ENCODE results near the gene SYT5. TPM values are rescaled to one million over a fixed set of nuclear protein-coding genes. Genes with fewer than 3 reads are reported as not detected.

Gene SYT5
- total RNA-seq, 1 donor from 2014 or later = not detected

- ATAC-seq = no peak
These were observed 34.9 kb downstream of the SYT5 start for GRCh38 chr19:55145232-55145631.

GRCh38 chr19:55141696-55142095 lies 38.4 kb downstream of the SYT5 start:
- no peak for ATAC-seq

GRCh38 chr19:55137915-55138314 lies 42.2 kb downstream of the SYT5 start:
- no peak for ATAC-seq

DNA sequence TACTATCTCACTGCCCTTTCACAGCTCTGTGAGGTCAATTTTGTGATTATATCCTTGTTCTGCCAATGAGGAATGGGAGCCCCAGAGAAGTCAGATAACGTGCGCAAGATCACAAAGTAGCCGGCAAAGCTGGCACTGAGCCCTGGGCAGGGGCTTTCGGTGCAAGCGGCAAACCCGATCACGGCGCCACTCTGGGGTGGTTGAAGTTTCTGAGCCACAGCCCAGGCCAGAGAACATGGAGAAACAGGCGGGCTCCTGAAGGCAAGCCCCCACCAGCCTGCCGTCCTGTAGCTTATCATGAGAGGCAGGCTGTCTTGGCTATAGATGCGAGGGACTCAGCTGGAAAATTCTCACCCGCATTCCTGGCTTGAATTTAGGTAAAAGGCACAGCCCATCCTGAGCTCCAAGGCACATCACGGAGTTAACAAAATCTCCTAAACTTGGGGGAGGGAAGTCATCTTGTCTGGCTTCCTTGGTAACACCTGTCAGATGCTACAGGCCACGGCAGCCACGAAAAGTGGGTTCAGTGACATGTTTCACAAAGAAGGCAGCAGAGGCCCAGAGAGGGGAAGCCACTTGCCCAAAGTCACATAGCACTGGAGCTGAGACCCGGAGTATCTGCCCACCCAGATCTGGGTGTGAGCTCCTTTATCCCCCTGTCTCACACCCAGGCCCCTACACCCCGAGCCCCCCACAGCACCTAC lies 43.5 kb downstream of the SYT5 start:
- no peak for ATAC-seq

DNA sequence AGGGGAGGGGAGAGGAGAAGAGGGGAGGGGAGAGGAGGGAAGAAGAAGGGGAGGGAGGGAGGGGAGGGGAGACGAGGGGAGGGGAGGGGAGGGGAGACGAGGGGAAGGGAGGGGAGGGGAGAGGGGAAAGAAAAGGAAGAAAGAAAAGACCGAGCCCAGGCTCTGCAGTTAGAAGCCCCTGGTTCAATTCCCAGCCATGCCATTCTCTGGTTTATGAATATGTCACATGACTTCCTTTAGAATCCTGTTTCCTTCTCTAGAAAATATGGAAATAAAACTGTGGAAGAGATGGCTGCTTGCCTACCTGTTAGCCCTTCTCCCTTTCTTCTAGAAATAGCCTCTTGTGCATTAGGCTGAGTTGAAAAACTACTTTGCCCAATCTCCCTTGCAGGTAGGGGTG lies 45.4 kb downstream of the SYT5 start:
- ATAC-seq = no peak

DNA sequence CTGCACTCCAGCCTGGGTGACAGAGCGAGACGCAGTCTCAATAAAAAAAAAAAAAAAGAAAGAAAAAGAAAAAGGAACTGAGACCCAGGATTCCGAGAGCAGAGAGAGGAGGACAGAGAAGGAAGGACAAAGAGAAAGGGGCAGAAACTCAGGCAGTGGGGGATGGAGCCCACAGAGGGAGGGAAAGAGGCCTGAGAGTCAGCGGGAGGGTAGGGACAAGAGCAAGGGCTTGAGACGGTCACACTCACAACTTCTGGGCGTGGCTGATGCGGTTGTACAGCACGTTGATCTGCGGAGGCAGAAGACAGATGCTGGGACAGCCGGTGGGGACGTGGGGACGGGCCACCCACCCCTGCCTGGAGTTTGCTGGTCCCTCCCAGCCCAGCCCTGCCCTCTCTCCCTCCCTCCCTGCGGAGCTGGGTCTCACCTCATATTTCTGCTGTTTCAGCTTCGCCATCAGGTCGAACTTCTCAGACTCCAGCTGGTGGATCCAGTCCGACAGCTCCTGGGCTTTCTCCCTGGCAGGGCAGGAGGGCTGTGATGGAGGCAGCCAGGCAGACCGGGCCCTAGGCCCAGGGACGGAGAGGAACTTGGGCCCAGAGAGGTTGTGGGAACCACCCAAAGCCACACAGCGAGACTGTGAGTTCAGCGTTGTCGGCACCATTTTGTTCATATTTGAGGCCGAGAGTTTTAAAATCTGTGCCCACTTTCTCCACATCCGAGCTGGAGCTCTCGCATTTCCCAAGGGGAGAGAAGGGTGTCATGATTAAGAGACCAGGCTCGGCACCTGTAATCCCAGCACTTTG lies 46.2 kb downstream of the SYT5 start:
- ATAC-seq = peak; percentile 28

DNA sequence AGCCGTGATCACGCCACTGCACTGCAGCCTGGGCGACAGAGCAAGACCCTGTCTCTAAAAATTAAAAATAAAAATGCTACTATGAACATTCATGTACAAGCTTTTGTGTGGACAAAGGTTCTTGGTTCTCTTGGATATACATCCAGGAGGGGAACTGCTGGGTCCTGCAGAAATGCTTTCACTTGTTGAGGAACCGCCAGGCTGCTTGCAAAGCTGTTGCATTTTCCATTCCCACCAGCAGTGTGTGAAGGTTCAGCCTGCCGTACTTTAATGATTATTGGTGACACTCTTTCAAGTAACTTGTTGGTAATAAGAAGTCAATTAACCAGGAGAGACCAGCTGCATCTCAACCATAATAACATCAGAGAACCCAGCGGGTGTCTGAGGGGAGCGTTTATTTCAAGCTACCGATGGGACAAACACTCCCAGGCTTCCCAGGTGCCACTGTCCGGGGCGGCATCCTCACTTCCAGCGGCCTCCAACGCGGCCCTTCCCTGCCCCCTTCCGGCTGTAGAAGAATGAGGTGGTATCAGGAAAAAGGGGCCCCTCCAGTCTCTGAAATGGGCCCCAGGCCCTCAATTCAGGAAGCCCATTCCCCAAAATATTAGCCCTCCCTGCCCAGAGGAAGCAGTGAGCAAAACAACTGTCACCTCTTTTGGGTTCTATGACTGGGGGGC lies 47.5 kb downstream of the SYT5 start:
- no peak for ATAC-seq

DNA sequence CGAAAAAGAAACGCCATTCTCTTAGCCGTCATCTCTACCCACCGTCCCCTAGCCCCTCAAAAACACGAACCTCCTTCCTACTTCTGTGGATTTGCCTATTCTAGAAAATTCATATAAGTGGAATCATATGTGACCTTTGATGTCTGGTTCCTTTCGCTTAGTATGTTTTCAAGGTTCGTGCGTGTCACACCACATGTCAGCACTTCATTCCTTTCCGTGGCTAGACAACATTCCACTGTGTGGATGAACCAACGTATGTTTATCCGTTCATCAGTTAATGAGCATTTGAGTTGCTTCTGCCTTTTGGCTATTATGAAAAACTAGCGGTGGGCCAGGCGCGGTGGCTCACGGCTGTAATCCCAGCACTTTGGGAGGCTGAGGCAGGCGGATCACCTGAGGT lies 48.7 kb downstream of the SYT5 start:
- ATAC-seq = no peak

Other genes with a start within 250 kb of the SYT5 start
- not detected for gene NLRP7, start 232.8 kb downstream of the SYT5 start, total RNA-seq
- gene NLRP2, start 213.9 kb downstream of the SYT5 start, total RNA-seq = 71.6 TPM
- gene GP6, start 142.0 kb downstream of the SYT5 start, total RNA-seq = 0.40 TPM
- 33.7 TPM for gene RDH13, start 117.1 kb downstream of the SYT5 start, total RNA-seq
- 199 TPM for gene EPS8L1, start 104.4 kb downstream of the SYT5 start, total RNA-seq
- gene PPP1R12C, start 62.7 kb downstream of the SYT5 start, total RNA-seq = 33.3 TPM
- gene TNNT1, start 31.1 kb downstream of the SYT5 start, total RNA-seq = 9.4 TPM
- gene TNNI3, start 22.6 kb downstream of the SYT5 start, total RNA-seq = not detected
- gene DNAAF3, start 13.7 kb downstream of the SYT5 start, total RNA-seq = 1.9 TPM
- 3.6 TPM for gene PTPRH, start 29.2 kb upstream of the SYT5 start, total RNA-seq
- gene TMEM86B, start 48.5 kb upstream of the SYT5 start, total RNA-seq = 1.8 TPM
- gene PPP6R1, start 78.7 kb upstream of the SYT5 start, total RNA-seq = 47.4 TPM
- 31.2 TPM for gene HSPBP1, start 99.8 kb upstream of the SYT5 start, total RNA-seq
- gene BRSK1, start 103.7 kb upstream of the SYT5 start, total RNA-seq = 0.28 TPM
- gene TMEM150B, start 145.1 kb upstream of the SYT5 start, total RNA-seq = not detected
- 4.4 TPM for gene KMT5C, start 159.6 kb upstream of the SYT5 start, total RNA-seq
- gene COX6B2, start 174.4 kb upstream of the SYT5 start, total RNA-seq = 0.56 TPM
- not detected for gene GARIN5B, start 183.0 kb upstream of the SYT5 start, total RNA-seq
- gene IL11, start 190.2 kb upstream of the SYT5 start, total RNA-seq = 0.24 TPM
- not detected for gene TMEM190, start 196.5 kb upstream of the SYT5 start, total RNA-seq
- 25.6 TPM for gene TMEM238, start 204.0 kb upstream of the SYT5 start, total RNA-seq
- 1,895 TPM for gene RPL28, start 205.6 kb upstream of the SYT5 start, total RNA-seq
- 76.4 TPM for gene UBE2S, start 227.5 kb upstream of the SYT5 start, total RNA-seq